Esophagus squamous epithelium (tissue), 4 donors: Measurements from ENCODE around the gene ZNF892.

ENCODE experiments used
- POLR2A ChIP-seq, 4 donors: fragments of 450-650 bp; IDR thresholded peaks; one replicate each; pipeline ENCODE4 v1.6.1; 2017; ENCODE audit warnings: antibody characterized with exemption in 4 of 4, mild to moderate bottlenecking in 4 of 4, moderate library complexity in 3 of 4
- TF ChIP-seq, protein P1 (sequence below), 6 experiments: fragments of 450-650 bp in 4 of 6; fragments of 200-600 bp in 2 of 6; sonication (generic) in 2 of 6; IDR thresholded peaks; one replicate each; pipeline ENCODE4 v1.5.1; 2016 to 2019; ENCODE audit warnings: antibody characterized with exemption in 6 of 6, mild to moderate bottlenecking in 4 of 6, moderate library complexity in 4 of 6

DNA sequence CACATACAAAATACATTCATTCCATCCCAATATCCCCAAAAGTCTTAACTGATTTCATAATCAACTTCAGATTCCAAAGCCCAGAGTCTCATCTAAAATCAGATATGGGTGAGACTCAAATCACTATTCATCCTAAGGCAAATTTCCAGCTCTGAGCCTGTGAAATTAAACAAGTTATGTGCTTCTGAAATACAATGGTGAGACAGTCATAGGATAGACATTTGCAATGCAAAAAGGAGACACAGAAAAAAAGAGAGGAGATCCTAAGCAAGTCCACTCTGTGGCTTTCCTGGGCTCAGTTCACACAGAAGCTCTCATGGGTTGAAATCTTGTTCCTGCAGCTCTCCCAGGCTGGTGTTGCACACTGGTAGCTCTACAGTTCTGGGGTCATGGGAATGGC lies 18.3 kb downstream of the ZNF892 start:
- TF ChIP-seq, protein P1, sequence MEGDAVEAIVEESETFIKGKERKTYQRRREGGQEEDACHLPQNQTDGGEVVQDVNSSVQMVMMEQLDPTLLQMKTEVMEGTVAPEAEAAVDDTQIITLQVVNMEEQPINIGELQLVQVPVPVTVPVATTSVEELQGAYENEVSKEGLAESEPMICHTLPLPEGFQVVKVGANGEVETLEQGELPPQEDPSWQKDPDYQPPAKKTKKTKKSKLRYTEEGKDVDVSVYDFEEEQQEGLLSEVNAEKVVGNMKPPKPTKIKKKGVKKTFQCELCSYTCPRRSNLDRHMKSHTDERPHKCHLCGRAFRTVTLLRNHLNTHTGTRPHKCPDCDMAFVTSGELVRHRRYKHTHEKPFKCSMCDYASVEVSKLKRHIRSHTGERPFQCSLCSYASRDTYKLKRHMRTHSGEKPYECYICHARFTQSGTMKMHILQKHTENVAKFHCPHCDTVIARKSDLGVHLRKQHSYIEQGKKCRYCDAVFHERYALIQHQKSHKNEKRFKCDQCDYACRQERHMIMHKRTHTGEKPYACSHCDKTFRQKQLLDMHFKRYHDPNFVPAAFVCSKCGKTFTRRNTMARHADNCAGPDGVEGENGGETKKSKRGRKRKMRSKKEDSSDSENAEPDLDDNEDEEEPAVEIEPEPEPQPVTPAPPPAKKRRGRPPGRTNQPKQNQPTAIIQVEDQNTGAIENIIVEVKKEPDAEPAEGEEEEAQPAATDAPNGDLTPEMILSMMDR (IDR thresholded peaks at IDR 0.05), result no peak
- TF ChIP-seq POLR2A (IDR thresholded peaks at IDR 0.05), result no peak
